GM18498 (cell line): ENCODE results near the gene SFXN2.
A peak's percentile ranks its signal among the peaks of the same experiment; 100 is the strongest.
"Not testable (repeated sequence)": the region's sequence is repeated elsewhere in the genome, so short reads cannot be mapped to it uniquely, and the experiment has no call there.

Source experiments
- ATAC-seq: cut with Tn5 transposase; IDR thresholded peaks from one replicate; pipeline ENCODE4 v1.9.1; 2021; ENCODE audit warnings: mild to moderate bottlenecking, moderate library complexity; ENCODE audit not compliant: unreplicated experiment

Gene SFXN2

GRCh38 chr10:102718220-102718619 is 3.8 kb downstream of the SFXN2 start:
- ATAC-seq = no peak

- no peak for ATAC-seq
These were observed 5.9 kb downstream of the SFXN2 start for GRCh38 chr10:102720337-102720736.

GRCh38 chr10:102720775-102721301 is 6.4 kb downstream of the SFXN2 start:
- ATAC-seq = no peak

- ATAC-seq = no peak
These were observed 7.5 kb downstream of the SFXN2 start for GRCh38 chr10:102721954-102722353.

GRCh38 chr10:102723989-102724388 is 9.6 kb downstream of the SFXN2 start:
- ATAC-seq = no peak

- ATAC-seq = no peak
These were observed 11.8 kb downstream of the SFXN2 start for GRCh38 chr10:102726274-102726673.

GRCh38 chr10:102727037-102727818 is 12.8 kb downstream of the SFXN2 start:
- no peak for ATAC-seq

- peak; percentile 60 for ATAC-seq
These were observed 14.9 kb downstream of the SFXN2 start for GRCh38 chr10:102729029-102730026.

- no peak for ATAC-seq
These were observed 16.9 kb downstream of the SFXN2 start for GRCh38 chr10:102731222-102731800.

GRCh38 chr10:102732661-102733060 is 18.2 kb downstream of the SFXN2 start:
- no peak for ATAC-seq

GRCh38 chr10:102735065-102735562 is 20.7 kb downstream of the SFXN2 start:
- ATAC-seq = no peak

GRCh38 chr10:102738692-102739121 is 24.3 kb downstream of the SFXN2 start:
- ATAC-seq = no peak

GRCh38 chr10:102740229-102740628 is 25.8 kb downstream of the SFXN2 start:
- ATAC-seq = no peak

GRCh38 chr10:102741726-102742237 is 27.3 kb downstream of the SFXN2 start:
- ATAC-seq = no peak

GRCh38 chr10:102742313-102742712 is 27.9 kb downstream of the SFXN2 start:
- ATAC-seq = not testable (repeated sequence)

- no peak for ATAC-seq
These were observed 28.7 kb downstream of the SFXN2 start for GRCh38 chr10:102743078-102743587.

GRCh38 chr10:102743588-102744373 is 29.3 kb downstream of the SFXN2 start, which contains the start of gene WBP1L:
Gene WBP1L, plus strand, starts transcription at chr10:102743948. Its CDS starts 106 bp downstream, at chr10:102744054.
- peak; percentile 97 for ATAC-seq

GRCh38 chr10:102744374-102745051 is 30.1 kb downstream of the SFXN2 start:
- peak; percentile 11 for ATAC-seq

GRCh38 chr10:102745157-102745556 is 30.7 kb downstream of the SFXN2 start:
- ATAC-seq = no peak
